NCI-H748 (cell line): ENCODE measurements around the gene COQ8B.
"Not testable (repeated sequence)": the region's sequence is repeated elsewhere in the genome, so short reads cannot be mapped to it uniquely, and the experiment has no call there.

Experiments
- DNase-seq: peaks from one replicate; lab custom pipeline; 2025; ENCODE audit not compliant: unreplicated experiment; lab: John Stamatoyannopoulos, UW

Gene COQ8B

GRCh38 chr19:40742886-40743285 is 26.2 kb upstream of the COQ8B start:
- DNase-seq = no peak

GRCh38 chr19:40742477-40742876 is 25.8 kb upstream of the COQ8B start:
- DNase-seq = no peak

- no peak for DNase-seq
Measured at GRCh38 chr19:40741527-40742390, 25.1 kb upstream of the COQ8B start.

- no peak for DNase-seq
Measured at GRCh38 chr19:40740747-40741146, 24.1 kb upstream of the COQ8B start.

- no peak for DNase-seq
Measured at GRCh38 chr19:40739871-40740703, 23.4 kb upstream of the COQ8B start.

- no peak for DNase-seq
Measured at GRCh38 chr19:40739030-40739839, 22.5 kb upstream of the COQ8B start.

- DNase-seq = no peak
Measured at GRCh38 chr19:40737102-40737644, 20.5 kb upstream of the COQ8B start.

- no peak for DNase-seq
Measured at GRCh38 chr19:40736661-40737060, 20.0 kb upstream of the COQ8B start.

GRCh38 chr19:40735013-40735771 is 18.5 kb upstream of the COQ8B start:
- no peak for DNase-seq

- no peak for DNase-seq
Measured at GRCh38 chr19:40733149-40733548, 16.5 kb upstream of the COQ8B start.

GRCh38 chr19:40732304-40732703 is 15.6 kb upstream of the COQ8B start:
- not testable (repeated sequence) for DNase-seq

GRCh38 chr19:40730065-40730464 is 13.4 kb upstream of the COQ8B start:
- not testable (repeated sequence) for DNase-seq

- DNase-seq = no peak
Measured at GRCh38 chr19:40726279-40726678, 9.6 kb upstream of the COQ8B start.

GRCh38 chr19:40724855-40725254 is 8.2 kb upstream of the COQ8B start:
- no peak for DNase-seq

- DNase-seq = no peak
Measured at GRCh38 chr19:40724315-40724714, 7.6 kb upstream of the COQ8B start.

GRCh38 chr19:40723661-40724254 is 7.1 kb upstream of the COQ8B start:
- DNase-seq = no peak

- DNase-seq = no peak
Measured at GRCh38 chr19:40721936-40722661, 5.4 kb upstream of the COQ8B start.

GRCh38 chr19:40721140-40721486 is 4.4 kb upstream of the COQ8B start:
- DNase-seq = no peak

- no peak for DNase-seq
Measured at GRCh38 chr19:40719414-40719894, 2.8 kb upstream of the COQ8B start.
